SK-N-MC (cell line): ENCODE results near the gene EGFR.

Experiments
- DNase-seq: peaks from one replicate; pipeline ENCODE4 v3.0.0-alpha.2; 2011; ENCODE audit warnings: low read depth, low spot score
- H3K27ac ChIP-seq: fragments of 200-600 bp; sonication (generic); 2 replicates; pipeline ENCODE4 v1.5.1; 2016; ENCODE audit warnings: mixed run types
- H3K36me3 ChIP-seq: fragments of 200-600 bp; sonication (generic); 2 replicates; pipeline ENCODE4 v1.6.1; 2017; ENCODE audit warnings: antibody characterized with exemption, low read length, mixed read lengths; ENCODE audit not compliant: insufficient read depth
- H3K4me3 ChIP-seq: fragments of 200-600 bp; sonication (generic); 2 replicates; pipeline ENCODE4 v1.5.1; 2016
- H3K9ac ChIP-seq: fragments of 200-600 bp; sonication (generic); 2 replicates; pipeline ENCODE4 v1.8.0; 2017; ENCODE audit warnings: mixed run types, mixed read lengths; ENCODE audit not compliant: insufficient read length
- H3K9me3 ChIP-seq: fragments of 200-600 bp; sonication (generic); 2 replicates; pipeline ENCODE4 v1.6.1; 2017; ENCODE audit warnings: low read depth, mild to moderate bottlenecking, antibody characterized with exemption, low read length, moderate library complexity, mixed read lengths
- EZH2 ChIP-seq: fragments of 200-600 bp; sonication (generic); IDR thresholded peaks from one replicate; pipeline ENCODE4 v1.6.1; 2017; ENCODE audit warnings: antibody characterized with exemption
- FOXP2 ChIP-seq: optimal IDR thresholded peaks from 2 replicates; pipeline ENCODE3; 2011; ENCODE audit warnings: mild to moderate bottlenecking, moderate library complexity; ENCODE audit not compliant: insufficient read depth; ENCODE audit errors: extremely low read length, control extremely low read depth
- POLR2AphosphoS5 ChIP-seq: IDR thresholded peaks from 2 replicates; pipeline ENCODE4 v1.6.1; 2012; ENCODE audit warnings: mild to moderate bottlenecking, low read depth, low read length, borderline replicate concordance

Gene EGFR

GRCh38 chr7:55231736-55232280, 213.0 kb downstream of the EGFR start:
- H3K9ac ChIP-seq = no peak overlapping the region
- no peaks in the 10 kb centered on the region for H3K36me3 ChIP-seq
- no peak overlapping the region for H3K4me3 ChIP-seq
- H3K9me3 ChIP-seq = no peaks in the 10 kb centered on the region
- no peak overlapping the region for H3K27ac ChIP-seq
- no peak for TF ChIP-seq FOXP2
- TF ChIP-seq POLR2AphosphoS5 = no peak
- no peak for TF ChIP-seq EZH2
- DNase-seq = no peak

- Histone ChIP-seq H3K9ac (no peak overlapping the region), H3K9me3 (no peaks in the 10 kb centered on the region), H3K36me3 (no peaks in the 10 kb centered on the region), H3K27ac (no peak overlapping the region), H3K4me3 (no peak overlapping the region)
- TF ChIP-seq FOXP2 (no peak), EZH2 (no peak), POLR2AphosphoS5 (no peak)
- no peak for DNase-seq
These were observed 214.2 kb downstream of the EGFR start for GRCh38 chr7:55233001-55233400.

- no peaks in the 10 kb centered on the region for H3K36me3 ChIP-seq
- DNase-seq = no peak
- H3K9me3 ChIP-seq = no peaks in the 10 kb centered on the region
- H3K4me3 ChIP-seq = no peak overlapping the region
- no peak for TF ChIP-seq POLR2AphosphoS5
- TF ChIP-seq FOXP2 = no peak
- no peak for TF ChIP-seq EZH2
- no peak overlapping the region for H3K27ac ChIP-seq
- H3K9ac ChIP-seq = no peak overlapping the region
These were observed 215.6 kb downstream of the EGFR start for GRCh38 chr7:55234408-55234807.

- Histone ChIP-seq H3K9me3 (no peaks in the 10 kb centered on the region), H3K36me3 (no peaks in the 10 kb centered on the region), H3K27ac (no peak overlapping the region), H3K9ac (no peak overlapping the region), H3K4me3 (no peak overlapping the region)
- no peak for TF ChIP-seq EZH2
- no peak for TF ChIP-seq FOXP2
- TF ChIP-seq POLR2AphosphoS5 = no peak
- no peak for DNase-seq
These were observed 216.3 kb downstream of the EGFR start for GRCh38 chr7:55235115-55235514.

GRCh38 chr7:55235801-55236200, 217.0 kb downstream of the EGFR start:
- Histone ChIP-seq H3K27ac (no peak overlapping the region), H3K36me3 (no peaks in the 10 kb centered on the region), H3K9me3 (no peaks in the 10 kb centered on the region), H3K4me3 (no peak overlapping the region), H3K9ac (no peak overlapping the region)
- no peak for TF ChIP-seq FOXP2
- TF ChIP-seq EZH2 = no peak
- no peak for TF ChIP-seq POLR2AphosphoS5
- no peak for DNase-seq

- no peak overlapping the region for H3K9ac ChIP-seq
- no peaks in the 10 kb centered on the region for H3K36me3 ChIP-seq
- no peak overlapping the region for H3K27ac ChIP-seq
- DNase-seq = no peak
- TF ChIP-seq FOXP2 (no peak), EZH2 (no peak), POLR2AphosphoS5 (no peak)
- no peak overlapping the region for H3K4me3 ChIP-seq
- no peaks in the 10 kb centered on the region for H3K9me3 ChIP-seq
These were observed 217.7 kb downstream of the EGFR start for GRCh38 chr7:55236476-55236875.

GRCh38 chr7:55237156-55237893, 218.5 kb downstream of the EGFR start:
- Histone ChIP-seq H3K9ac (no peak overlapping the region), H3K36me3 (no peaks in the 10 kb centered on the region), H3K27ac (no peak overlapping the region), H3K9me3 (no peaks in the 10 kb centered on the region), H3K4me3 (no peak overlapping the region)
- DNase-seq = no peak
- no peak for TF ChIP-seq EZH2
- TF ChIP-seq FOXP2 = no peak
- no peak for TF ChIP-seq POLR2AphosphoS5

GRCh38 chr7:55239406-55239805, 220.6 kb downstream of the EGFR start:
- TF ChIP-seq EZH2 = no peak
- no peak for TF ChIP-seq POLR2AphosphoS5
- TF ChIP-seq FOXP2 = no peak
- no peak overlapping the region for H3K27ac ChIP-seq
- H3K36me3 ChIP-seq = no peaks in the 10 kb centered on the region
- H3K9ac ChIP-seq = no peak overlapping the region
- H3K9me3 ChIP-seq = no peaks in the 10 kb centered on the region
- H3K4me3 ChIP-seq = no peak overlapping the region
- DNase-seq = no peak
